Activated CD4-positive, CD25-positive, alpha-beta regulatory T cell treated with anti-CD3 and anti-CD28 coated beads, Interleukin-2, amount 50 U/mL, for 16 hours (primary cell): ENCODE measurements around the gene HOMER2.
"Not testable (repeated sequence)": the region's sequence is repeated elsewhere in the genome, so short reads cannot be mapped to it uniquely, and the experiment has no call there.

Source experiments
- DNase-seq: peaks from one replicate; pipeline ENCODE4 v3.0.0-alpha.2; 2020; ENCODE audit warnings: low read depth, low spot score

Gene HOMER2

GRCh38 chr15:82952158-82953081, at the start of gene HOMER2:
HOMER2 (minus strand) TSS chr15:82952720; CDS start chr15:82952535, 185 bp downstream.
- DNase-seq, result no peak

DNA sequence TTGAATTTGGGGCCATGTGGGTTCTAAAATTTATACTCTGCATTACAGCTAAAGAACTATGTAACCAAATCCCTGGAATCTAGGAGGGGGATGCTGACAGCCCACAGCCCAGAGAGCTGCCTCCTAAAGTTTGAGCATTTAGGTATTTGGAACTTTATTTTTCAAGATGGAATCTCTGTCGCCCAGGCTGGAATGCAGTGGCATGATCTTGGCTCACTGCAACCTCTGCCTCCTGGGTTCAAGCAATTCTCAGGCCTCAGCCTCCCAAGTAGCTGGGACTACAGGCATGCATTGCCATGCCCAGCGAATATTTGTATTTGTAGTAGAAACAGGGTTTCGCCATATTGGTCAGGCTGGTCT, 48.1 kb upstream of the HOMER2 start:
- not testable (repeated sequence) for DNase-seq

GRCh38 chr15:82999905-83000671, 47.6 kb upstream of the HOMER2 start:
- DNase-seq, result no peak

- no peak for DNase-seq
Measured at GRCh38 chr15:82999426-82999825, 46.9 kb upstream of the HOMER2 start.

DNA sequence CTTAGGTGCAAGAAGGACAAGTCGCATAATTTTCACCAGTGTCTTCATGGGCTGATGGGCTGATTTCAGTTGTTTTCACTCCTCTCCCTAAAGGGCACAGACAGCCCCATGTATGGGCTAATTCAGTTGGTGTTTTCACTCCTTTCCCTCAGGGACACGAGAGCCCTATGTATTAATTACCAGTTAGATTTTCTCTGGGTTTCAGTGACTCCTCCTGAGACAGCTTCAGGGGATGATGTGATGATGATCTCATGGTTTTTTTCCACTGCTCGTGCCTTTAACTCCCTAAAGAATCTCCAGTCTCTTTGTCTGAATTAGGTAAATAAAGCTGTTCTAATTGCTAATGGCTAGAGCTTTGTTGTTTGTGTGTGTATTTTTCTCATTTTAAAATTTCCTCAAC, 43.4 kb upstream of the HOMER2 start:
- no peak for DNase-seq

GRCh38 chr15:82995076-82995475, 42.6 kb upstream of the HOMER2 start:
- no peak for DNase-seq

- DNase-seq, result no peak
Measured at GRCh38 chr15:82993144-82993543, 40.6 kb upstream of the HOMER2 start.

GRCh38 chr15:82992436-82992998, 40.0 kb upstream of the HOMER2 start:
- no peak for DNase-seq

GRCh38 chr15:82986442-82986780, 33.9 kb upstream of the HOMER2 start:
- DNase-seq, result no peak

- peak; percentile 87 for DNase-seq
Measured at GRCh38 chr15:82985688-82986441, 33.3 kb upstream of the HOMER2 start, which contains the start of gene RAMAC. RAMAC (plus strand) TSS chr15:82986210; CDS start chr15:82989019, 2,809 bp downstream.

- no peak for DNase-seq
Measured at GRCh38 chr15:82980981-82981380, 28.5 kb upstream of the HOMER2 start.

DNA sequence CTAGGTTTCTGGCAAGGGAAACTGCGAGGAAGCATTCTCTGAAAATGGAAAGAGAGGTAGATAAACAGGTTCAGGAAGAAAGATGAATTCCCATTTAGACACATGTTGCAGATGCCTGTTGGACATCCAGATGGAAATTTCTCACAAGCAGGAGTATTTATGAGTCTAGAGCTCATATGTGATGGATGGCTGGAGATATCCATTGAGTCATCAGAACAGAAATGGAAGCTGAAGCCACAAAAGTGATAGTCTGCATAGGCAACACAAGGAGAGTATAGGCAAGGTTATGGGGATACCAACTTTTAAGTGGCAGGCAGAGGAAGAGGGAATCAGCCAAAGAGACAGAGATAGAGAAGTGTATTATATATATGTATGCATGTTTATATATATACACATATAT, 27.2 kb upstream of the HOMER2 start:
- DNase-seq, result no peak

DNA sequence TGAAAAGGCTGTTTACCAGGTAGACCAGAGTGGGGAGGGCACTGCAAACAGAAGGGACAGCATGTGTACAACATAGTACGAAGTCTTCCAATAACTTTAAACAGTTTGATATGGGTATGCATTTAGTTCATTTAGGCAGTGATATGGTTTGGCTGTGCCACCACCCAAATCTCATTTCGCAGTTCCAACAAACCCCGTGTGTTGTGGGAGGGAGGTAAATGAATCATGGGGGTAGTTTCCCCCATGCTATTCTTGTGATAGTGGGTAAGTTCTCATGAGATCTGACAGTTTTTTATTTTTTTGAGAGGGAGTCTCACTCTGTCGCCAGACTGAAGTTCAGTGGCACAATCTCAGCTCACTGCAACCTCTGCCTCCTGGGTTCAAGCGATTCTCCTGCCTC, 25.9 kb upstream of the HOMER2 start:
- DNase-seq, result no peak

- DNase-seq, result no peak
Measured at GRCh38 chr15:82977076-82977475, 24.6 kb upstream of the HOMER2 start.

DNA sequence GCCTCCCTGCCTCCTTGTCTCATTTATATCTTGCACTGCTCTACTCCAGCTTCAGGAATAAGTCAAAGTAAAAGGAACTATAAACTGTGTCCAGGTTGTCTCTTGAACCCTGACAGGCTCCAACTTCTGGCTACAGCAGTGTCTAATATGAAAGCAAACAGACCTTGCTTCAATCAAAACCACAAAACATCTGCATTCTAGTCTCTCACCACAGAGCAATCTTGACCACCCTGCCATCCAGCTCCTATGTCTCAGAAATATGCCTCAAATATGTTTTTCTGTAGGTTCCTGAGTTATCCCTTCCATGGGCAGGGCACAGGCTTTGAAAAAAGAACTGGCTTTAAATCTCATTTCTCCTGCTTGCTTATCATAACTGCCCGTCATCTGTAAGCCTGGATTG, 20.5 kb upstream of the HOMER2 start:
- DNase-seq, result no peak

- DNase-seq, result no peak
Measured at GRCh38 chr15:82971218-82971984, 18.9 kb upstream of the HOMER2 start.

GRCh38 chr15:82970696-82971095, 18.2 kb upstream of the HOMER2 start:
- DNase-seq, result no peak

DNA sequence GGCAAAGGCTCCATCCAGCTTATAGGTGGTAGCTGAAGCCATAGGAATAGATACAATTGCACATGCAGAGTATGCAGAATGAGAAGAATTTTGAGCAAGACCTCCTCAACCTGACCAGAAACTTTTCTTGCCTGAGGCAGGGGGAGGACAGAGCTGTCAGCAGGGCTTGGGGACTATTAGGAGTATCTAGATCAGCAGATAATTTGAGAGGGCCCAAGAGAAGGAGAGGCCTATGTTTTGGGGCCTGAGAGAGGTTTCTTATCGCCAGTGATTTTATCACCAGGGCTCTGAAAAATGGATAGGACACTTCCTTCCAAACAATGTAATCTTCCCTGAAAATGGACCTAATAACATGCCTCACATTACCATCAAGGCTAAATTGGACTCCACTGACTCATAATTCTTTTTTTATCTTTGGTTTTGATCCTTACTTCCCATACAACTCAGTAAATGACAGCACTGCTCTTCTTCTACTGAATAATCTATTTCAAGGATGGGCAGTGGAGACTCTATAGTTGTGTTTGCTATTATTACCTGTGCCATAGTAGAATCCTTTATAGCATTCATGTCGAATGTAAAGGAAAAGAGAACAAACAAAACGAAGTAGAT, 17.7 kb upstream of the HOMER2 start:
- DNase-seq, result no peak

DNA sequence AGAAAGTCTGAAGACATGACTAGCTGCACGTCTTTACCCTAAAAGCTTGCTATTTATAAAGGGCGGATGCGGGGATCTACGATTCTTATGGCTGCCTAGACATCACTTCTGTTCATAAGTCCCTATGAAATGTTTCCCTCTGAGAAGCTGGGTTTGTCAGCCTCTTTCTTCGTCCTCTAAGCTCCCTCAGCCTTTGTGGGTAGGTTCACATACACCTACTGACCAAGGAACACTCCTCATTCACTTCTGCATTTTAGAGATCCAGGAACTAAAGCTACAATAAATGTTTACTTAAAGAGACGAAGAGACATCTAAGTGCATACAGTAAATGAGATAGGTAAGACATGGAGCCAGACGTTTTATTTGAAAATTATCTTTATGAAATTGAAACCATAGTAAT, 16.8 kb upstream of the HOMER2 start:
- DNase-seq, result no peak

DNA sequence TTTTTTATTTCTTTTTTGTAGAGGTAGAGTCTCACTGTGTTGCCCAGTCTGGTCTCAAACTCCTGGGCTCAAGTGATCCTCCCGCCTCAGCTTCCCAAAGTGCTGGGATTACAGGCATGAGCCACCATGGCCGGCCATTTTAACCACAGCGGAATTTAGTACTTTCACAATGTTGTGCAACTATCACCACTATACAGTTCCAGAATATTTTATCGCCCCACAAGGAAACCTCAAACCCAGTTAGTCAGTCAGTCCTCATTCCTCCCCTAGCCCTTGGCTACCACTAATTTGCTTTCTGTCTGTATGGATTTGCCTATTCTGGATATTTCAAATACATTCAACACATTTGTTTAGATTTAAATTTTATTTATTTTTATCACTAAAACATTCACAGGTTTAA, 15.5 kb upstream of the HOMER2 start:
- DNase-seq, result no peak

GRCh38 chr15:82966671-82967071, 14.2 kb upstream of the HOMER2 start:
- DNase-seq, result no peak
